Measurements from ENCODE around the gene SUB1.

SUB1 gene

DNA sequence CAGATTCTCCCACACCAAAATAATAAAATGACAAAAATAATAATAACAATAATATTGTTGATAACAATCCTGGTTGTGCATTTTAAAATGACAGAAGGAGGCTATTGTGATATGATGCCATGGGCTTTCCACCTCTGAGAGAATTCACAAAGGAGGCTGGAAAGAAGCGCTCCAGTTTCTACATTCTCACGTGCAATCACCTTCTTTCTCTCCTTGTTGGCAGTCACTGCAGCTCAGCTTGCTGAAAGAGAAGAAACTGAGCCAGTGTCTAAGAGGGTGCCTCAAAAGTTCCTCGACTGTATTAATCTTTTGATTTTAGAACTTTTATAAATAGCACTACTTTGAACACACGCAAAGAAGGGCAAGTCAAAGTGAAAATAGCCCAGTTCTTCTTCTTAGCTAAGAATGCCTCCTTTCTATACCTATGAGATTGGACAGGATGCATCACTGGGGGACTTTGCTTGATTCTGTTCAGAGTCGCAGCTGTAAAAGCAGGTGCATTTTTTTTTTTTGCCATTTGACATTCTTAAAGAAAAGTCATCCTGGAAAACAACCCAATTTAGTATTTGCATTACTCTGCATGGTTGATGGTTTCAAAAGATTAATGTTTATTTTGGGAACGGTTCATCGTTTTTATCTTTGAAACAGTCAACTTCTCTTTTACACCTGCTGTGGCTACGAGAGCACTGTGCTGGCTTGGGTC is 12.4 kb upstream of the SUB1 start:
- peak overlapping the region; percentile 31 for H3K27ac ChIP-seq
- TF ChIP-seq, protein P1, sequence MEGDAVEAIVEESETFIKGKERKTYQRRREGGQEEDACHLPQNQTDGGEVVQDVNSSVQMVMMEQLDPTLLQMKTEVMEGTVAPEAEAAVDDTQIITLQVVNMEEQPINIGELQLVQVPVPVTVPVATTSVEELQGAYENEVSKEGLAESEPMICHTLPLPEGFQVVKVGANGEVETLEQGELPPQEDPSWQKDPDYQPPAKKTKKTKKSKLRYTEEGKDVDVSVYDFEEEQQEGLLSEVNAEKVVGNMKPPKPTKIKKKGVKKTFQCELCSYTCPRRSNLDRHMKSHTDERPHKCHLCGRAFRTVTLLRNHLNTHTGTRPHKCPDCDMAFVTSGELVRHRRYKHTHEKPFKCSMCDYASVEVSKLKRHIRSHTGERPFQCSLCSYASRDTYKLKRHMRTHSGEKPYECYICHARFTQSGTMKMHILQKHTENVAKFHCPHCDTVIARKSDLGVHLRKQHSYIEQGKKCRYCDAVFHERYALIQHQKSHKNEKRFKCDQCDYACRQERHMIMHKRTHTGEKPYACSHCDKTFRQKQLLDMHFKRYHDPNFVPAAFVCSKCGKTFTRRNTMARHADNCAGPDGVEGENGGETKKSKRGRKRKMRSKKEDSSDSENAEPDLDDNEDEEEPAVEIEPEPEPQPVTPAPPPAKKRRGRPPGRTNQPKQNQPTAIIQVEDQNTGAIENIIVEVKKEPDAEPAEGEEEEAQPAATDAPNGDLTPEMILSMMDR (conservative IDR thresholded peaks at IDR 0.05): no peak

- H3K27ac ChIP-seq: peak overlapping the region; percentile 31
These were observed 11.9 kb upstream of the SUB1 start for GRCh38 chr5:32573481-32573854.

DNA sequence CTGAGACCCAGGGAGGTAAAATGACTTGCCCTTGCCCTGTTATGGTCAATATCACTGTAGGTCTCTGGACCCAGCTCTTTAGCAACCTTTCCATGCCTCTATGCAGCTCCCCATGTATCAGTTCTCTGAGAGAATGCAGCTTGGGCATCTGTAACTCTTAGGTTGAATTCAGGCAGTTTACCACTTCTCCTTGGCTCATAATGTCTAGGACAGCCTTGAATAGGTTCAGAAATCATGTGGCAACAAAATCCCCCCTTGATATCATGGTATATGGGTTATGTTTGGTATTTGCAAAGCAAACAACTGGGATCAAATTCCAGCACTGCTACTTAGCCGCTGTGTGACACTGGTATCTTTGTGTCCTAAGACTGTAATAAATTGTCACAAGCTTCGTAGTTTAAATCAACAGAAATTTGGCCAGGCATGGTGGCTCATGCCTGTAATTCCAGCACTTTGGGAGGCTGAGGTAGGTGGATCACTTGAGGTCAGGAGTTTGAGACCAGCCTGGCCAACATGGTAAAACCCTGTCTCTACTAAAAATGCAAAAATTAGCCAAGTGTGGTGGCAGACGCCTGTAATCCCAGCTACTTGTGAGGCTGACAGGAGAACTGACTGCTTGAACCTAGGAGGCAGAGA is 10.7 kb upstream of the SUB1 start:
- TF ChIP-seq, protein P1 (conservative IDR thresholded peaks at IDR 0.05): no peak
- no peak overlapping the region for H3K27ac ChIP-seq

GRCh38 chr5:32578363-32578762 is 7.0 kb upstream of the SUB1 start:
- TF ChIP-seq, protein P1 (conservative IDR thresholded peaks at IDR 0.05): no peak

GRCh38 chr5:32578764-32579163 is 6.6 kb upstream of the SUB1 start:
- TF ChIP-seq, protein P1 (conservative IDR thresholded peaks at IDR 0.05): no peak
- no peak overlapping the region for H3K27ac ChIP-seq

More at GRCh38 chr5:32578363-32578762, 7.0 kb upstream of the SUB1 start:
- H3K27ac ChIP-seq: no peak overlapping the region

- TF ChIP-seq, protein P1 (conservative IDR thresholded peaks at IDR 0.05): no peak
- H3K27ac ChIP-seq: no peak overlapping the region
These were observed 4.2 kb upstream of the SUB1 start for GRCh38 chr5:32581010-32581785.

DNA sequence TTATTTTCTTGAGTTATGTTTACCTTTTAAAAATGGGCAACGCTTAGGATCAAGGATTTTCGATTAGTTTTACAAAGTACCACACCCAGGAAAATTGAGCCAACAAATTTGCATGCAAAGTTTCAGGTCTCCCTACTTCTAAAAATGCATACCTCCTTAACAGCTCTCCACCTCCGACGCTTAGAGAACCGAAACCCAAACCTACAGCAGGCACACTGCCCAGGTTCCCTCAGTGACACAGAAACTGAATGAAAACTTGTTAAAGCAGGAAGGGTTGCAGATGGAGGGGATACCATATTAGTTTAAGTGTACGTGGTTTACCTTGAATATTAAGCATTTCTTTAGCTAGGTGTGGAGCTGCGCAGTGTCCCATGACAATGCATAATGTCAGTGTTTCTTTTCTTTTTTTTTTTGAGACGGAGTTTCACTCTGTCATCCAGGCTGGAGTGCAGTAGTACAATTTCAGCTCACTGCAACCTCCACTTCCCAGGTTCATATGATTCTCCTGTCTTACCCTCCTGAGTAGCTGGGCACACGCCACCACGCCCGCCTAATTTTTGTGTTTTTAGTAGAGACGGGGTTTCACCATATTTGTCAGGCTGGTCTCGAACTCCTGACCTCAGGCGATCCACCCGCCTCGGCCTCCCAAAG is 1.6 kb upstream of the SUB1 start:
- TF ChIP-seq, protein P1 (conservative IDR thresholded peaks at IDR 0.05): no peak
- H3K27ac ChIP-seq: no peak overlapping the region
